ENCODE data around the gene MYO19.

MYO19 gene

GRCh38 chr17:36534840-36535668 is at the start of gene MYO19, which contains the start of gene PIGW:
TSS of gene MYO19 (minus strand) at chr17:36534868. CDS start at chr17:36532538, 2,330 bp downstream.
TSS of gene PIGW (plus strand) at chr17:36534987. CDS start at chr17:36537102, 2,115 bp downstream.
- TF ChIP-seq CTCF (IDR thresholded peaks at IDR 0.05), result no peak
- Mint-ChIP-seq H3K9me3 (no peaks in the 10 kb centered on the region), H3K27me3 (ENCODE audit: low read depth, poor library complexity) (no peaks in the 10 kb centered on the region), H3K27ac (peak within 1 kb of the TSS; percentile 99), H3K4me3 (peak within 1 kb of the TSS; percentile 95), H3K4me1 (peaks cover 37% of the 10 kb centered on the region), H3K36me3 (ENCODE audit: low read depth) (peaks cover 40% of the 10 kb centered on the region)
- peak; percentile 89 for DNase-seq

- TF ChIP-seq CTCF (IDR thresholded peaks at IDR 0.05), result no peak
- no peaks in the 10 kb centered on the region for H3K4me1 Mint-ChIP-seq
- no peaks in the 10 kb centered on the region for H3K9me3 Mint-ChIP-seq
- no peaks in the 10 kb centered on the region for H3K27me3 Mint-ChIP-seq (ENCODE audit: low read depth, poor library complexity)
- DNase-seq, result no peak
- no peak overlapping the region for H3K27ac Mint-ChIP-seq
- peaks cover 54% of the 10 kb centered on the region for H3K36me3 Mint-ChIP-seq (ENCODE audit: low read depth)
- H3K4me3 Mint-ChIP-seq, result no peak overlapping the region
Measured at GRCh38 chr17:36583787-36584186, 49.1 kb upstream of the MYO19 start.

GRCh38 chr17:36578671-36579070 is 44.0 kb upstream of the MYO19 start:
- H3K9me3 Mint-ChIP-seq, result no peaks in the 10 kb centered on the region
- no peaks in the 10 kb centered on the region for H3K4me1 Mint-ChIP-seq
- no peak for DNase-seq
- H3K36me3 Mint-ChIP-seq (ENCODE audit: low read depth), result peaks cover 63% of the 10 kb centered on the region
- no peaks in the 10 kb centered on the region for H3K27me3 Mint-ChIP-seq (ENCODE audit: low read depth, poor library complexity)
- no peak for TF ChIP-seq CTCF (IDR thresholded peaks at IDR 0.05)
- no peak overlapping the region for H3K27ac Mint-ChIP-seq
- H3K4me3 Mint-ChIP-seq, result no peak overlapping the region

GRCh38 chr17:36576793-36577192 is 42.1 kb upstream of the MYO19 start:
- H3K27ac Mint-ChIP-seq, result peak overlapping the region; percentile 20
- H3K4me1 Mint-ChIP-seq, result no peaks in the 10 kb centered on the region
- TF ChIP-seq CTCF (IDR thresholded peaks at IDR 0.05), result no peak
- no peak for DNase-seq
- peaks cover 76% of the 10 kb centered on the region for H3K36me3 Mint-ChIP-seq (ENCODE audit: low read depth)
- no peaks in the 10 kb centered on the region for H3K27me3 Mint-ChIP-seq (ENCODE audit: low read depth, poor library complexity)
- H3K9me3 Mint-ChIP-seq, result no peaks in the 10 kb centered on the region
- H3K4me3 Mint-ChIP-seq, result no peak overlapping the region

GRCh38 chr17:36575028-36575427 is 40.4 kb upstream of the MYO19 start:
- no peak for DNase-seq
- no peaks in the 10 kb centered on the region for H3K9me3 Mint-ChIP-seq
- TF ChIP-seq CTCF (IDR thresholded peaks at IDR 0.05), result no peak
- H3K4me3 Mint-ChIP-seq, result no peak overlapping the region
- H3K4me1 Mint-ChIP-seq, result no peaks in the 10 kb centered on the region
- H3K27ac Mint-ChIP-seq, result no peak overlapping the region
- no peaks in the 10 kb centered on the region for H3K27me3 Mint-ChIP-seq (ENCODE audit: low read depth, poor library complexity)
- peaks cover 61% of the 10 kb centered on the region for H3K36me3 Mint-ChIP-seq (ENCODE audit: low read depth)

GRCh38 chr17:36566081-36566480 is 31.4 kb upstream of the MYO19 start:
- H3K4me1 Mint-ChIP-seq, result no peaks in the 10 kb centered on the region
- no peaks in the 10 kb centered on the region for H3K27me3 Mint-ChIP-seq (ENCODE audit: low read depth, poor library complexity)
- no peak overlapping the region for H3K4me3 Mint-ChIP-seq
- DNase-seq, result no peak
- H3K36me3 Mint-ChIP-seq (ENCODE audit: low read depth), result peaks cover 76% of the 10 kb centered on the region
- no peak for TF ChIP-seq CTCF (IDR thresholded peaks at IDR 0.05)
- H3K9me3 Mint-ChIP-seq, result no peaks in the 10 kb centered on the region
- no peak overlapping the region for H3K27ac Mint-ChIP-seq

All from nephron progenitor cell (in vitro differentiated cells).